SK-N-MC (cell line): ENCODE results near the gene MZF1.
"Not testable (repeated sequence)": the region's sequence is repeated elsewhere in the genome, so short reads cannot be mapped to it uniquely, and the experiment has no call there.

Experiments used
- DNase-seq: peaks from one replicate; pipeline ENCODE4 v3.0.0-alpha.2; 2011; ENCODE audit warnings: low read depth, low spot score
- H3K27ac ChIP-seq: fragments of 200-600 bp; sonication (generic); 2 replicates; pipeline ENCODE4 v1.5.1; 2016; ENCODE audit warnings: mixed run types
- H3K36me3 ChIP-seq: fragments of 200-600 bp; sonication (generic); 2 replicates; pipeline ENCODE4 v1.6.1; 2017; ENCODE audit warnings: antibody characterized with exemption, low read length, mixed read lengths; ENCODE audit not compliant: insufficient read depth
- H3K4me3 ChIP-seq: fragments of 200-600 bp; sonication (generic); 2 replicates; pipeline ENCODE4 v1.5.1; 2016
- H3K9ac ChIP-seq: fragments of 200-600 bp; sonication (generic); 2 replicates; pipeline ENCODE4 v1.8.0; 2017; ENCODE audit warnings: mixed run types, mixed read lengths; ENCODE audit not compliant: insufficient read length
- H3K9me3 ChIP-seq: fragments of 200-600 bp; sonication (generic); 2 replicates; pipeline ENCODE4 v1.6.1; 2017; ENCODE audit warnings: low read depth, mild to moderate bottlenecking, antibody characterized with exemption, low read length, moderate library complexity, mixed read lengths
- EZH2 ChIP-seq: fragments of 200-600 bp; sonication (generic); IDR thresholded peaks from one replicate; pipeline ENCODE4 v1.6.1; 2017; ENCODE audit warnings: antibody characterized with exemption
- FOXP2 ChIP-seq: optimal IDR thresholded peaks from 2 replicates; pipeline ENCODE3; 2011; ENCODE audit warnings: mild to moderate bottlenecking, moderate library complexity; ENCODE audit not compliant: insufficient read depth; ENCODE audit errors: extremely low read length, control extremely low read depth
- POLR2AphosphoS5 ChIP-seq: IDR thresholded peaks from 2 replicates; pipeline ENCODE4 v1.6.1; 2012; ENCODE audit warnings: mild to moderate bottlenecking, low read depth, low read length, borderline replicate concordance

The MZF1 gene

DNA sequence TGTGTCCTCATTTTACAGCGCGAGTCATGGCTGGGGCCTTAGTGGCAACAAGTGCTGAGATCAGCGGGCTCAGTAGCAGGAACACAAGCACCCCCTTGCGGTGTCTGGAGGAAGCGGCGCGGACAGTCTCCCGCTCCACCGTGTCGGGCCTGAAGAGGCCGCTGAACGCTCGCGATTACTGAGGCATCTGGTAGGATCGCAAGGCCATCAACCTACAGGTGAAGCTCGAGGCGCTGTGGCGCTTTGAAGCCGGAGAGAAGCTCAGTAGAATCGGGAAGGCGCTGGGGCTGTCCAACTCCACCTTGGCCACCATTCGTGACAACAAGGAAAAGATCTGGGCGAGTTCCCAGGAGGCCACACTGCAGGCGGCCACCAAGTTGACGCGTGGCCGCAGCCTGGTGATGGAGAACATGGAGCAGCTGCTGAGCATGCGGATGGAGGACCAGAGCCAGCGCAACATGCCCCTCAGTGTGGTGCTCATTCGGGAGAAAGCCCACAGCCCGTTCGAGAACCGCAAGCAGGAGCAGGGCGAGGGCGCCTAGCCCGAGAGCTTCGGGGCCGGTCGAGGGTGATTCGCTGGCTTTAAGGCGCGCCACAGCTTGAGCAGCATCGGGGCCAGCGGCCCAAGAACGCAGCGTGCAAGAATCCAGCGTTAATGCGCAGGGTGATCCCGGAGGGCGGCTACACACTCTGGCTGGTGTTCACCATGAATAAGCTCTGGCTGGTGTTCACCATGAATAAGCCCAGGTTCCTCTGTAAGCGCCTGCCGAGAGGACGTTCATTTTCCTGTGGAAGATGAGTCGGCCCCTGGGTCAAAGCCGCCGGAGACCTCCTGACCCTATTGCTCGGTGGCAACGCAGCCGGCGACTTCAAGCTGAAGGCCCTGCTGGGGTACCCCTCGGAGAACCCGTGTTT, 8.3 kb upstream of the MZF1 start:
- Histone ChIP-seq H3K27ac (peak overlapping the region; percentile 62; the same call in 1 of the 2 replicates), H3K4me3 (no peak overlapping the region), H3K9me3 (no peaks in the 10 kb centered on the region), H3K9ac (peak overlapping the region; percentile 45), H3K36me3 (peaks cover 22% of the 10 kb centered on the region; the same call in 1 of the 2 replicates)
- TF ChIP-seq EZH2 (no peak), FOXP2 (peak; percentile 16)
- DNase-seq, result no peak

DNA sequence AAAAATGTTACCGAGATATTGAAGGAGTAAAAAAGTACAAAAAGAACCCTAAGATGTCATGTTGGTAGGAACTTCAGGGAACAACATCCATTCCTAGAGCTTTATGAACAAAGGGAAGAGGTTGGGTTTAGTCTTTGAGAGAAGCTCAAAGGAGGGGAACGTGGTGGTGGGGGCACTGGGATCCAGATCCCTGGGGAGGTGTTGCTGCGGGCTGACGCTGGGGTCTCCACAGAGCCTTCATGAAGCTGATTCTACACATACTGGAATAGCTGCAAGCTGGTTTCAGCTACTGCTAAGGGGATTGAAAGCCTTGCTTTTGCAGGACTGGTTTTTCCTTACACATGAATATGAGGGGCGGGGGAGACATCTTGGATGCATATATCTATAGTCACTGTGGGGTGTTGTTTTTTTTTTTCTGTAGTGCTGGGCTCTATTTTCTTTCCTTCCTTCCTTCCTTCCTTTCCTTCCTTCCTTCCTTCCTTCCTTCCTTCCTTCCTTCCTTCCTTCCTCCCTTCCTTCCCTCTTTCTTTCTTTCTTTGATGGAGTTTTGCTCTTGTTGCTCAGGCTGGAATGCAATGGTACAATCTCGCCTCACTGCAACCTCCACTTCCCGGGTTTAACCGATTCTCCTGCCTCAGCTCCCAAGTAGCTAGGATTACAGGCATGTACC, 6.5 kb upstream of the MZF1 start:
- H3K9ac ChIP-seq, result peak overlapping the region; percentile 50
- no peaks in the 10 kb centered on the region for H3K9me3 ChIP-seq

DNA sequence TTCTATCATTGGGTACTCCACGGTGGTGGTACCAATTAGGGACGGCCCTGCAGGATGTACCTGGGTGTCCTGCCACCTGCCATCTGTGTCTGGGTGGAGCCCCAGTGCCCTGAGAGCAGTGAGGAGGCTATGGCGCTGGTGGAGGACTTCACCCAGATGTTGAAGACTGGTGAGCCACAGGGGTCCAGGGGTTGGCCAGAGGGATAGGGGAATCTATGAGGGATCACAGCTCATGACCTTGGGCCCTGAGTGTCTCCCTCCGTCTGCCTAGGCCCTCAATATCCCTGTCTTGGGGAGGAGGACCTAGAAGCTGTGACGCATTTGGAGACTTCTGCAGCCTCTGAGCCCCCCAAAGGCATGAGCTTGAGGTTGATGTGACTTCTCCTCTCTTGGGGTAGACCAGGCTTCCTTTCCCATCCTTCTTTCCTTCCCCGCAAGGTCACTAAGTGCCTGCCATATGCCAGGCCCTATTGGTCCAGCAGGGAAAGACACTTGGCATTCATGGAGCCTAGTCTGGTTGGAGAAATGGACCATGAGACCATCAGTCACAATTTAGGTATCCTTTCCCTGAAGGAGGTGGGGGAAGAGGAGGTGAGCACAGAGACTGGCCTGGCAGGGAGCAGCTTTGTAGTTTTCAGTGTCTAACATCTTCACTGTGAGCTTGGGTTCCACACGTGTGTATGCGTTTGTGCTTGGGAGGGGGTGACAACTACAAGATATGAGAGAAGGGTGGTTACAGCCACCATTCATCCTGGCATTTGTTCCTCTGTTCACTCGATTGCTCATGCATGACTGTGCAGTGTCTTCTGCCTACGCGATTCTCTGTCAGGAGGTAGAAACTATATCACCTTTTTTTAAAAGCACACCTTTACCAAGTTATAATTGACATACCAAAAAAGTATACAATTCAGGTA, 5.1 kb upstream of the MZF1 start:
- TF ChIP-seq POLR2AphosphoS5 (no peak), EZH2 (no peak), FOXP2 (no peak)
- H3K9ac ChIP-seq, result no peak overlapping the region
- H3K36me3 ChIP-seq, result peaks cover 17% of the 10 kb centered on the region; the same call in 1 of the 2 replicates
- H3K27ac ChIP-seq, result peak overlapping the region; percentile 90; the same call in 1 of the 2 replicates
- no peaks in the 10 kb centered on the region for H3K9me3 ChIP-seq
- DNase-seq, result no peak
- no peak overlapping the region for H3K4me3 ChIP-seq

More for the DNA sequence above, 6.5 kb upstream of the MZF1 start:
- Histone ChIP-seq H3K27ac (peak overlapping the region; percentile 90), H3K36me3 (peaks cover 22% of the 10 kb centered on the region; the same call in 1 of the 2 replicates), H3K4me3 (peak overlapping the region; percentile 32; the same call in 1 of the 2 replicates)
- no peak for DNase-seq
- TF ChIP-seq EZH2, result no peak
- no peak for TF ChIP-seq POLR2AphosphoS5
- TF ChIP-seq FOXP2, result no peak

DNA sequence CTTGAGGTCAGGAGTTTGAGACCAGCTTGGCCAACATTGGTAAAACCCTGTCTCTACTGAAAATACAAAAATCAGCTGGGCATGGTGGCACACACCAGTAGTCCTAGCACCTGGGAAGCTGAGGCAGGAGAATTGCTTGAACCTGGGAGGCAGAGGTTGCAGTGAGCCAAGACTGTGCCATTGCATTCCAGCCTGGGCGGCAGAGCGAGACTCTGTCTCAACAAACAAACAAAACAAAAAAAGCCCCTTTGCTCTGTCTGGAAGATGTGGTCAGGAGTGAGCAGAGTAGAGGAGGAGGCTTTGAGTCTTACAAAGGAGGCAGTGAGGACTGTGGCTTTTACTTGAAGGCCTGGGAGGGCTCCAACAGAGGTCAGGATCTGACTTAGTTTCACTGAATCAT, 4.4 kb upstream of the MZF1 start:
- not testable (repeated sequence) for H3K27ac ChIP-seq, H3K4me3 ChIP-seq

GRCh38 chr19:58575183-58576041, 2.3 kb upstream of the MZF1 start:
- no peaks in the 10 kb centered on the region; the same call in 1 of the 2 replicates for H3K36me3 ChIP-seq
- peak overlapping the region; percentile 81 for H3K9ac ChIP-seq
- no peak for DNase-seq
- peak overlapping the region; percentile 95 for H3K4me3 ChIP-seq
- peak overlapping the region; percentile 82 for H3K27ac ChIP-seq
- TF ChIP-seq EZH2, result no peak
- TF ChIP-seq POLR2AphosphoS5, result peak; percentile 70
- no peaks in the 10 kb centered on the region for H3K9me3 ChIP-seq

More for the DNA sequence above, 4.4 kb upstream of the MZF1 start:
- H3K9me3 ChIP-seq, DNase-seq, H3K9ac ChIP-seq: not testable (repeated sequence)
- H3K36me3 ChIP-seq, result peaks cover 10% of the 10 kb centered on the region; the same call in 1 of the 2 replicates

- peak overlapping the region; percentile 21 for H3K9ac ChIP-seq
These were observed 576 bp upstream of the MZF1 start for GRCh38 chr19:58573658-58574164.

More at GRCh38 chr19:58573658-58574164, 576 bp upstream of the MZF1 start:
- Histone ChIP-seq H3K9me3 (no peaks in the 10 kb centered on the region), H3K36me3 (no peaks in the 10 kb centered on the region; the same call in 1 of the 2 replicates), H3K27ac (peak overlapping the region; percentile 55), H3K4me3 (peak overlapping the region; percentile 95)
- no peak for DNase-seq
- no peak for TF ChIP-seq EZH2
- TF ChIP-seq POLR2AphosphoS5, result no peak
- TF ChIP-seq FOXP2, result no peak
